Fibroblast of mammary gland (primary cell): ENCODE measurements around the gene BMP3.
A peak's percentile ranks its signal among the peaks of the same experiment; 100 is the strongest.

Source experiments
- DNase-seq: peaks from one replicate; pipeline ENCODE4 v3.0.0-alpha.2; 2010; ENCODE audit warnings: low read depth
- H3K4me3 ChIP-seq: 2 replicates; pipeline ENCODE4 v1.5.1; 2011; ENCODE audit warnings: low read depth, mild to moderate bottlenecking, low read length, moderate library complexity; ENCODE audit not compliant: control insufficient read depth
- CTCF ChIP-seq: conservative IDR thresholded peaks from 2 replicates; pipeline ENCODE4 v1.5.1; 2011; ENCODE audit warnings: low read depth, low read length, inconsistent platforms; ENCODE audit not compliant: control insufficient read depth, insufficient read depth

The BMP3 gene

GRCh38 chr4:81061344-81061730, 30.8 kb downstream of the BMP3 start:
- TF ChIP-seq CTCF, result no peak
- DNase-seq, result no peak
- H3K4me3 ChIP-seq, result no peak overlapping the region

- no peak for TF ChIP-seq CTCF
- no peak overlapping the region for H3K4me3 ChIP-seq
- no peak for DNase-seq
These were observed 31.5 kb downstream of the BMP3 start for GRCh38 chr4:81062001-81062400.

GRCh38 chr4:81065446-81065845, 34.9 kb downstream of the BMP3 start:
- no peak overlapping the region for H3K4me3 ChIP-seq
- DNase-seq, result no peak
- TF ChIP-seq CTCF, result no peak

- DNase-seq, result peak; percentile 90
- peak; percentile 97 for TF ChIP-seq CTCF
- no peak overlapping the region for H3K4me3 ChIP-seq
These were observed 39.3 kb downstream of the BMP3 start for GRCh38 chr4:81069706-81070331.

GRCh38 chr4:81071013-81071412, 40.5 kb downstream of the BMP3 start:
- H3K4me3 ChIP-seq, result no peak overlapping the region
- DNase-seq, result no peak
- no peak for TF ChIP-seq CTCF

GRCh38 chr4:81081156-81081555, 50.6 kb downstream of the BMP3 start:
- no peak for TF ChIP-seq CTCF
- DNase-seq, result no peak
- no peak overlapping the region for H3K4me3 ChIP-seq

GRCh38 chr4:81084029-81084428, 53.5 kb downstream of the BMP3 start:
- peak; percentile 81 for DNase-seq
- H3K4me3 ChIP-seq, result no peak overlapping the region
- peak; percentile 81 for TF ChIP-seq CTCF
